GM18505 (cell line): ENCODE results near the gene ASB15.
"Not testable (repeated sequence)": the region's sequence is repeated elsewhere in the genome, so short reads cannot be mapped to it uniquely, and the experiment has no call there.

Experiments used
- ATAC-seq: cut with Tn5 transposase; IDR thresholded peaks from one replicate; pipeline ENCODE4 v1.9.1; 2021; ENCODE audit not compliant: unreplicated experiment
- POLR2A ChIP-seq: IDR thresholded peaks from 4 replicates; pipeline ENCODE4 v1.6.1; 2011; ENCODE audit warnings: borderline replicate concordance; ENCODE audit not compliant: insufficient read depth, insufficient read length; ENCODE audit errors: extremely low read depth

The ASB15 gene

DNA sequence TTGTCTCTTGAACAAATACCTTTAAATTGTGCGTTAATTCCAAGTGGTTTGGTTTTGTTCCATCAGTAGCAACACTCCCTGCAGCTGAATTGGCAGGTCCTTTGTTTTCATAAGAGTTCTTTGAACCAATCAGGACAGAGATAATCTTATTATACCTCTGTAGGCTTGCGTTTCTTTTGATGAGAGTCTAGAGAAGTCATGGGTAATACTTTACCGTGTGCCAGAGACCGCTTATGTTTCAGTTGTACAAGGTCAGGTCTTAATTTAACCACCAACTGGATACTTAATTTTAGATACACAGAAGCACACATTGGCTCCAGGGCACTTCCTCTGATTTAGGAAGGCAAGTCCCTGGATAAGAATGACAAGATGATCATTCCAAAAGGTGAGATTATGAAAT lies at the start of gene ASB15:
ASB15 (plus strand) TSS at position 292 of the 400 bp plus-strand sequence. CDS start 12,682 bp downstream, outside the sequence.
- no peak for ATAC-seq
- no peak for TF ChIP-seq POLR2A

DNA sequence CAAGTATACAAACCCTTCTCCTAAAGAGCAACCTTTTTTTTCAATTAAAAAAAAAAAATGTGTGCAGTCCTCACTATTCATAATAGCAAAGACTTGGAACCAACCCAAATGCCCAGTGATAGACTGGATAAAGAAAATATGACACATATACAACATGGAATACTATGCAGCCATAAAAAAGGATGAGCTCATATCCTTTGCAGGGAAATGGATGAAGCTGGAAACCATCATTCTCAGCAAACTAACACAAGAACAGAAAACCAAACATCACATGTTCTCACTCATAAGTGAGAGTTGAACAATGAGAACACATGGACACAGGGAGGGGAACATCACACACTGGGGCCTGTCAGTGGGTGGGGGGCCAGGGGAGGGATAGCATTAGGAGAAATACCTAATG lies 49.5 kb upstream of the ASB15 start:
- not testable (repeated sequence) for ATAC-seq

DNA sequence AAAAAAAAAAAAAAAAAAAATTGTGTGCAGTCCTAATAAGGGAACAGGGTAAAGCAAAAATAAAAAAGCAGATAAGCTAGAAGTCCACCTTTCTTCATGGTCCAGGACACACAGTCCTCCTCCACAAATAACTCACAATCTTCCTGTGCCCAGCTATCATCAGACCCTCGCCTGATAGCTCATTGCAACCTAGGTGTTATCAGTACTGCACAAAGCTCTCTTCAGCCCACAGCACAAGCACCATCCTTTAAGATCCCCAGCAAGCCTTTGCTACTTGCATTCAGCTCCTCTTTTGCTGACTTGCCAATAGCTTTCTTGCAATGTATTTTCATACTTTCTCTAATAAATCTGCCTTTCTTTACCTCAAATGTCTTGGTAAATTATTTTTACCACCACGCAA lies 49.0 kb upstream of the ASB15 start:
- TF ChIP-seq POLR2A, result no peak
- ATAC-seq, result no peak

DNA sequence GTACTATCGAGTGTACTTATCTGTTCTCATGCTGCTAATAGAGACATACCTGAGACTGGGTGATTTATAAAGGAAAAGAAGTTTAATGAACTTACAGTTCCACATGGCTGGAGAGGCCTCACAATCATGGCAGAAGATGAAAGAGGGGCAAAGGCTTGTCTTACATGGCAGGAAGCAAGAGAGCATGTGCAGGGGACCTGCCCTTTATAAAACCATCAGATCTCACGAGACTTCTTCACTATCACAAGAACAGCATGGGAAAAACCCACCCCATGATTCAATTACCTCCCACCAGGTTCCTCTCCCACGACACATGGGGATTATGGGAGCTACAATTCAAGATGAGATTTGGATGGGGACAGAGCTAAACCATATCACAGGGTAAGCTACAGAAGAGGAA lies 48.5 kb upstream of the ASB15 start:
- no peak for ATAC-seq
- TF ChIP-seq POLR2A, result no peak

DNA sequence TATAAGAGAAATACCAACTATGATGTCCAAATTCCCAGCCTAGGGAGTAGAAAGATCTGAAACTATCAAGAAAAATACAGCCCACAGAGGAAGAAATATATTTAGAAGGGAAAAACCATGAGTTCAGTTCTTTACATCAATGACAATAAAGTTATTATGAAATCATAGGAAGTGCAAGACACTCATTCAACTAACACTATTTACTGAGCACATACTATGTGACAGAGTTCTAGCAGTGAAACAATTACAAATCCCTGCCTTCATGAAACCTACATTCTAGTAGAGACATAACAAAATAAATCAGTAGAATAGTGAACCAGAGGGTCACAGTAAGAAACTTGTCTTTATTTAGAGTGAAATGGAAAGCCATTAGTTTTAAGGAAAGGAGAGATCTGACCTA lies 46.1 kb upstream of the ASB15 start:
- no peak for TF ChIP-seq POLR2A
- no peak for ATAC-seq

DNA sequence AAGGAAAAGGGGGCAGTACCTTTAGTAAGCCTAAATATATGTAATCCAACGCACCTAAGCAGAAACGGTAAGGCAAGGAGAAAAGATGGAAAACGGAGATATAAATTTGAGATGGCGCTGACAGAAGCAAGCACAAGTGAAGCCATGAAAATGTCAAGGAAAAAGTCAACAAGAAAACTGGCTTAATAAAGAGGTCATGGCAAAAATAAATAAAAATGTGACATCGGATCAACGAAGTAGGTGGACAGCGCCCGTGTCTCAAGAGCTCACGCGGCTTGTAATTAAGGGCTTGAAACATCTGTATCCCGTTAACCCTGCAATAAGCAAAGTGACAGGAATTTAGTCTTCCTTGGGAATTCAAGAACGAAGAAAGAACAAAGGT lies 44.6 kb upstream of the ASB15 start:
- ATAC-seq, result no peak
- TF ChIP-seq POLR2A, result no peak

DNA sequence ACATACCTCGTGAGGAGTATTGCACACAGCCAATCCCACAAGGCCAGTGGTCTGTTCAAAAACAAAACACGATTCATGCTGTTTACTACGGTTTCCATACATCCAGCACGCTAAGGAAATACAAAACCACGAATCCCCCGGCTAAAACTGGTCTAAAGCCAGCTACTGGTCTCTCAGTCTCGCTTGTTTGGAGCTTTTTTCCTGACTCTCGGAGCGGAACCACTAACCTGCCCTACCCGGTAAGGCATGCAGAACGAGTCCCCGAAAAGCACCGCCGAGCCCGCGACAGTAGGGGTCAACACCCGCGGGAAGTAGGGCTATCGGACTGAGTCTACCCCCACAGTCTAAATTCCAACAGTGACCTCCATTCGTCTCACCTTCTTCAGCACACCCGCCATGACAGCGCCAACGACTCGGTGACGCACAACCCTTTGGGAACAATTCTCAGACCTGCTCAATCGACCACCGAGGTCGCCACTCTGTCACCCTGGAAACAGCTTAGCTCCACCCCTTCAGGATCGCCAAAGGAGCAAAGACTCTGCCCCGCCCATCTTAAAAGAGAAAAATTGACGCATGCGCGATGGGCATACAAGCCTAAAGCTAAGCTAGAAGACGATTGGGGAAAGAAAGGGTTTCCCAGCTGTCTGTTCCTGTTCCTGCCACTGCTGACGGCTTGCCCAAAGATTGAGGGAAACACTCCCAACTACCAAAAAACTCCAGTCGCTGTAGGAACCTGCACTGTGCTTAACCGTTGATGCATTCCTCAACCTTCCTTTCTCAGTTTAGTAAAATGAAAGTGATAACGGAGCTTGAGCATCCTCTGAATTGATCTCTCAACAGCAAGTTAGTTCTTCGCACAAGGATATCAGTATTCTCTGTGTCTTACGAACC lies 44.0 kb upstream of the ASB15 start, which contains the start of gene NDUFA5:
NDUFA5 (minus strand) TSS at position 421 of the 891 bp plus-strand sequence; CDS start at position 398, 23 bp downstream.
- peak; percentile 98 for ATAC-seq

DNA sequence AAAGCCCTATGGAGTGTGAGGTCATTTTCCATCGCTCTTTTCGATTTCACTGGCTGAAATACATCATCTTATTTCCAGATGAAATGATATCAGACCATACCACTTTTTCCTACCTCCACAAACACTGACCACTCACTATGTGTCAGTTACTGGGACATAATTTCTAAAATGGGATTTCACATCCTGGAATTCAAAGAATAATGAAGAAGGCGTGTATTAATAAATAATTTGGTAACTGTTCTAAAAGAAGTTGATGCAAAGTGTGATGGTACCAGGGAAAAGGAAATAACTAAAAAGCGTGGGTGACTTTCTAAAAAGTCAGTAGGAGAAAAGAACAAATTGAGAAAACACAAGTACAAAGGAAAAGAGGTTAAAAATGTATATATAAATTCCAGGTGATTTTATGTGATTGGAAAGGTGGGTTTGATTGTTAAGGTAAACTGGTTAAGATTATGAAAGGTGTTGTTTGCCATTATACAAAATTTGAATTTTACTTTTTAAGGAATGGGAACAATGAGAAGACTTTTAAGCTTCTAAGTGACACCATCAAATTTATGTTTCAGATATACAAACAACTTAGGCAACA lies 43.2 kb upstream of the ASB15 start:
- no peak for ATAC-seq

More for the DNA sequence above, 44.0 kb upstream of the ASB15 start, which contains the start of gene NDUFA5:
- TF ChIP-seq POLR2A, result peak; percentile 80

DNA sequence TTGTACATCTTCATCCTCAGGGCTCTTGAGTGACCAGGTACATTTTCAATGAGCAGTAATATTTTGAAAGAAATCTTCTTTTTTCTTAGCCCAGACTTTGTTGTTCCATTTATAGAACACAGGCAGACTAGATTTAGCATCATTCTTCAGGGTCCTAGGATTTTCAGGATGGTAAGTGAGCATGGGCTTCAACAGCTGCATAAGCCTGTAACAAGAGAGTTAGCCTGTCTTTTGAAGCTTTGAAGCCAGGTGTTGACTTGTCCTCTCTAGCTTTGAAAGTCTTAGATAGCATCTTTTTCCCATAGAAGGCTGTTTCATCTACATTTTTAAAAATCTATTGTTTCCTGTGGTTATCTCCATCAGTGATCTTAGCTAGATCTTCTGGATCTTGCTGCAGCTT lies 39.5 kb upstream of the ASB15 start:
- TF ChIP-seq POLR2A, result no peak
- no peak for ATAC-seq

More for the DNA sequence above, 43.2 kb upstream of the ASB15 start:
- TF ChIP-seq POLR2A, result no peak

DNA sequence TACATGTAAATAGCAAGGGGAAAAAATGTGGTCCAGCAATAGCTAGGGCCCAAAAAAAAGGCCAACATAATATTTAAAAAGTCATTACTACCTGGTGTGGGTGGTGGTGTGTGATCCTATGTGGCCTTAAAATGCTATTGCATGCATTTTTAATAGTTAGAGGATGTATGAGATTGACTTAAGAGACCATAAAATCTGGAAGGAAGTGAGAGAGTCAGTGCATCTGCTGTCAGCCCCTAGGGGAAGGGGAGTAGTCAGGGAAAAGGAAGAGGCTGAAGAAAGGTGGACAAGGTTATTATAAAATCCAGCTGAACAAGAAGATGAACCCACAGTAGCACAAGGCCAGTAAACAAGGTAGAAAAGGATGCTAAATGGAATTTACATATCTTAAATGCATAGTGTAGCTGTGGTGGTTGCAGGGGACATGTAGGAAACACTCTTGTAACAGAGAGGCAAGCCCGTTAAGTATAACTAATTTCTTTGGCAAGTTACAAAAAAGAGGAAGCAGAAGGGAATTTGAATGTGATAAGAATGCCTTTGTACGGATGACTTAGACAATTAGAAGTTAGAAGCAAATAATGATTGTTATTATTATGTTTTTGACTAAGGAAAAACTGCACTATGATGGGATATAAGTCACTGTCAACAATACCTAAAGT lies 32.1 kb upstream of the ASB15 start:
- ATAC-seq, result no peak

DNA sequence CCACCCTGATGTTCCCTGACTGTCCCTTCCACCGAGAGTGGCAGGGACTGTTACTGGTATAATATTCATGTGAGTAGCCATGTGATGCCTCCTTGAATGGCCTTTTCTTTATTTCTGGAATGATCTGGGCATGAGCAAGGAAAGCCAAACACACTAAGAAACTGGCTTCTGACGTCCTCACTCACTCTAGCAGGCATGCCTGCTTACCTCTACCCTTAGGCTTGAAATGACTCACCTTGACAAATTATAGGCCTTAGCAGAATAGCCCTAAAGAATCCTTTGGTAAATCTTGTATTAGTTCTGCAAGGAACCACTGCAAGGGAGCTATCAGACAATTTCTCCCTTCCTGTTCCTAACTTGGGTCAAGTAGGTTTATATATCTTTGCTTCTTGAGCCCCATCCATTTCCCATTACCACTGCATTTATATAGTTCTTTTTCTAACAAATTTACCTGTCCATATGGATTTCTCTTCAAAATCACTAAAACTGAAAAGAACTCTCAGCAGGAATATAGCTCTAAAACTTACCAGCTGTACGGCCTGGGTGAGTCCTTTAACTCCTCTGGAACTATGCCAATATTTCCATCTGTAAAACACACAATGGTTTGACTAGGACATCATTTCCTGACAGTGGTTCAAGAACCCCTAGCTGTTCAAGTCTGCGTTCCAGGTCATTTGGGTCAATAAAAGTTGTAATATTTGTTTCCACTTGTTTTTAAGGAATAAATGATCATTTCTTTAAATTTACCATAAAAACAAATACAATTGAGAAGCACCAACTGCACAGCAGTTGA lies 31.0 kb upstream of the ASB15 start:
- ATAC-seq, result no peak
- no peak for TF ChIP-seq POLR2A

More for the DNA sequence above, 32.1 kb upstream of the ASB15 start:
- TF ChIP-seq POLR2A, result no peak

DNA sequence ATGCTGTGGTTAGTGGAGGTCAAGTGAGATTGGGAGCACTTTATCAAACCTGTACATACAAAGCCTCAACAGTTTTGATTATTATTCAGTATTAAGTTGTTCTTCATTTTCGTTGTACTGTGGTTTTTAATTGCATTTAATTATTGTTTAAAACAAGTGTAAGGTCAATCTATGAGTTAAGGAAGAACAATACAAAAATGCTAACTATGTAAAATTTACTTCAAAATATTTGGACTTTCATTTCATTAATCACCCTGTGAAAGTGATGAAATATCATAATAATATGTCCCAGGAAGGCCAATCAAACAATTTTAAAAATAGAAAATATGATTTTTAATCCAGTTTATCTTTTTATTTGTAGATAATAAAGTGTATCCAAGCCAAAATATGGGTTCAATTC lies 30.4 kb upstream of the ASB15 start:
- TF ChIP-seq POLR2A, result no peak
- no peak for ATAC-seq

DNA sequence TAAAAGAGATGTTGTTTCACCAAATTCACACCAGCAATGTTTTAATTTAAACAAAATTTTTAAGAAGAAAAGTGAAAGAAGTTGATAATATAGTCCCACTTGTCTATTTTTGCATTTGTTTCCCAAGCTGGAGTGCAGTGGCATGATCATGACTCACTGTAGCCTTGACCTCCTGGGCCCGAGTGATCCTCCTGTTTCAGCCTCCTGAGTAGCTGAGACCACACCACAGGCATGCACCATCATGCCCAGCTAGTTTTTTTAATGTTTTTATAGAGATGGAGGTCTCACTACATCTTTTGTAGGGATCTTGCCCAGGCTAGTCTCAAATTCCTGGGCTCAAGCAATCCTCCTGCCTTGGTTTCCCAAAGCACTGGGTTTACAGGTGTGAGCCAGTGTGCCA lies 29.9 kb upstream of the ASB15 start:
- ATAC-seq, result no peak
- TF ChIP-seq POLR2A, result no peak
